IMR-90 (cell line): Measurements from ENCODE around the gene BLTP3A.
"Not testable (repeated sequence)": the region's sequence is repeated elsewhere in the genome, so short reads cannot be mapped to it uniquely, and the experiment has no call there.

Experiments
- BHLHE40 ChIP-seq: fragments of 150-350 bp; IDR thresholded peaks from 2 replicates; pipeline ENCODE4 v1.6.1; 2016; ENCODE audit warnings: mild to moderate bottlenecking, low read depth, low read length
- CEBPB ChIP-seq: IDR thresholded peaks from 2 replicates; pipeline ENCODE4 v1.6.1; 2012; ENCODE audit warnings: low read depth, low read length, improper control_type of control experiment
- TF ChIP-seq, protein P1 (sequence below): conservative IDR thresholded peaks from 2 replicates; pipeline ENCODE4 v1.5.1; 2012; ENCODE audit warnings: mild to moderate bottlenecking, low read depth, low read length, improper control_type of control experiment

DNA sequence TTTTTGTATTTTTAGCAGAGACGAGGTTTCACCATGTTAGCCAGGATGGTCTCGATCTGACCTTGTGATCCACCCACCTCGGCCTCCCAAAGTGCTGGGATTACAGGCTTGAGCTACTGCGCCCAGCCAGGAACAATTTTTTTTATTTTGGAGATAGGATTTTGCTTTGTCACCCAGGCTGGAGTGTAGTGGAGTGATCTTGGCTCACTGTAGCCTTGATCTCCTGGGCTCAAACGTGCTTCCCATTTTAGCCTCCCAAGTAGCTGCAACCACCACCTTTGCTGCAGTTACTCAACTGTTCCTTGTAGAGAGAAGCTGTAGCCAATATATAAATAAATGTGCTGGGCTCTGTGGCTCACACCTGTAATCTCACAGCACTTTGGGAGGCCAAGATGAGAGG, 30.2 kb upstream of the BLTP3A start:
- TF ChIP-seq, protein P1, sequence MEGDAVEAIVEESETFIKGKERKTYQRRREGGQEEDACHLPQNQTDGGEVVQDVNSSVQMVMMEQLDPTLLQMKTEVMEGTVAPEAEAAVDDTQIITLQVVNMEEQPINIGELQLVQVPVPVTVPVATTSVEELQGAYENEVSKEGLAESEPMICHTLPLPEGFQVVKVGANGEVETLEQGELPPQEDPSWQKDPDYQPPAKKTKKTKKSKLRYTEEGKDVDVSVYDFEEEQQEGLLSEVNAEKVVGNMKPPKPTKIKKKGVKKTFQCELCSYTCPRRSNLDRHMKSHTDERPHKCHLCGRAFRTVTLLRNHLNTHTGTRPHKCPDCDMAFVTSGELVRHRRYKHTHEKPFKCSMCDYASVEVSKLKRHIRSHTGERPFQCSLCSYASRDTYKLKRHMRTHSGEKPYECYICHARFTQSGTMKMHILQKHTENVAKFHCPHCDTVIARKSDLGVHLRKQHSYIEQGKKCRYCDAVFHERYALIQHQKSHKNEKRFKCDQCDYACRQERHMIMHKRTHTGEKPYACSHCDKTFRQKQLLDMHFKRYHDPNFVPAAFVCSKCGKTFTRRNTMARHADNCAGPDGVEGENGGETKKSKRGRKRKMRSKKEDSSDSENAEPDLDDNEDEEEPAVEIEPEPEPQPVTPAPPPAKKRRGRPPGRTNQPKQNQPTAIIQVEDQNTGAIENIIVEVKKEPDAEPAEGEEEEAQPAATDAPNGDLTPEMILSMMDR = not testable (repeated sequence)
- TF ChIP-seq BHLHE40, CEBPB: not testable (repeated sequence)
